ENCODE measurements around the gene SDC3. TPM values are rescaled to one million over a fixed set of nuclear protein-coding genes. Genes with fewer than 3 reads are reported as not detected.

SDC3 gene
- total and polyA plus RNA-seq, 10 of the 15 experiments (the other 5 are each of a cell fraction or from before 2014, with no cell fraction given) = under 0.01 to 0.46 (median 0.07) TPM; not detected in 2

- TF ChIP-seq NFYB (IDR thresholded peaks at IDR 0.05; ENCODE audit: insufficient read depth, low read depth, low read length) (no peak), BHLHE40 (IDR thresholded peaks at IDR 0.05; ENCODE audit: borderline replicate concordance in 1 of 2, low read depth in 2 of 2, low read length in 1 of 2) (peak; percentile 51 to 73; a peak in 3 of 4 replicates), JUNB (IDR thresholded peaks at IDR 0.05) (no peak), EP300 (IDR thresholded peaks at IDR 0.05; ENCODE audit: borderline replicate concordance in 1 of 2, control insufficient read depth in 1 of 2, low read depth in 2 of 2, low read length in 2 of 2) (no peak)
These were observed 27.0 kb downstream of the SDC3 start (continued) for GRCh38 chr1:30881319-30882181.

DNA sequence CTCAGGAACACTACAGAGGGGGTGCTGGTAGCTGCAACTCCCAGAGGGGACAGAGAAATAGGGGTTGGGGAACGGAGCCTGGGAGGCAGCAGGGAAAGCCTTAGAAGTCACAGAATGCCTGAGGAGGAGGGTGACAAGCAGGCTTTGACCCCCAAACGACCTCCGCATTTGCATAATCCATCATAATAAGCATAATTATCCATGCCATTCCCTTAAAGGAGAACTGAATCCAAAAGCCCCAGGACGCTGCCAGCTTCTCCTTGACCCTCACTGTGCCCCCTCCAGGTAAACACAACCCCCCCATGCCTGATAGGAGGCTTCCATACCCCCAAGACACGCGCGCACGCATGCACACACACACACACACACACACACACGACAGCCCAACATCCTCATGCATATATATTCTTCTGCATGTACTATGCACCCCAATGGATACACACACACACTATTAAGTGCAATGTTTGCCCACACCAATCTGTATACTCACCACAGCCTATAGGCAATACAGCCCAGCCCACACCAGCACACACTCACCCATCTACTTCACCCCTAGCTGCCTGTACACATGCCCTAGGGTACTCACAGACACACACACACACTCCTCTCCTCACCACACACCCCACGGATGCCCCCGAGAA, 27.8 kb downstream of the SDC3 start:
- ATAC-seq = peak; percentile 57
- H3K4me1 ChIP-seq (ENCODE audit: control insufficient read depth, insufficient read depth, low read length) = no peaks in the 10 kb centered on the region; the same call in 1 of the 2 replicates
- H3K27ac ChIP-seq (ENCODE audit: control insufficient read depth, insufficient read depth) = no peak overlapping the region
- in situ Hi-C loops (cut with MboI) (no loop called here), intact Hi-C loops (cut with micrococcal nuclease; ENCODE audit: unreplicated experiment) (no loop called here)
- CTCF ChIA-PET = no interaction called here
- H3K9me3 ChIP-seq (replicated peaks; ENCODE audit: control insufficient read depth, insufficient read depth, low read length) = no peaks in the 10 kb centered on the region
- DNase-seq (ENCODE audit: low read depth, low spot score) = no peak
- SMC1A ChIA-PET (ENCODE audit: uncharacterized antibody, unreplicated experiment) = no interaction called here
- POLR2A ChIA-PET = no interaction called here
- peaks cover 0 to 10% of the 10 kb centered on the region in 2 experiments; a peak in 3 of 4 replicates for H3K27me3 ChIP-seq (replicated peaks in 1 of 2; ENCODE audit: control insufficient read depth in 2 of 2, insufficient read depth in 2 of 2, low read length in 1 of 2)
- H3K79me2 ChIP-seq (ENCODE audit: control insufficient read depth, insufficient read depth, low read length) = no peaks in the 10 kb centered on the region
- 51% methylated on average over 11 of the region's 11 CpGs for WGBS (ENCODE audit: insufficient coverage, insufficient replicate concordance, low lambda C conversion rate, missing lambda C conversion rate)
- no peak for TF ChIP-seq GABPA (IDR thresholded peaks at IDR 0.05; ENCODE audit: low read depth)
- H2AFZ ChIP-seq (ENCODE audit: control insufficient read depth, low read depth, low read length) = no peak overlapping the region
- H3K36me3 ChIP-seq (ENCODE audit: control insufficient read depth in 2 of 2, insufficient read depth in 2 of 2, low read length in 1 of 2) = no peaks in the 10 kb centered on the region
- BruUV-seq (replicated peaks) = no TSS peak
- no peak overlapping the region for H3K4me3 ChIP-seq
- no peak overlapping the region for H3K9ac ChIP-seq (ENCODE audit: control insufficient read depth, insufficient read depth, low read length)
- H4K20me1 ChIP-seq (ENCODE audit: control insufficient read depth, insufficient read depth) = no peaks in the 10 kb centered on the region
- FAIRE-seq = no peak
- RAD21 ChIA-PET (ENCODE audit: unreplicated experiment) = no interaction called here
- H3K4me2 ChIP-seq (ENCODE audit: control insufficient read depth, insufficient read depth) = no peak overlapping the region
